Loucy (cell line): ENCODE results near the gene CD14.

Source experiments
- EZH2phosphoT487 ChIP-seq: fragments of 200-600 bp; IDR thresholded peaks from 2 replicates; pipeline ENCODE4 v1.6.1; 2018; ENCODE audit warnings: antibody characterized with exemption, mild to moderate bottlenecking, moderate library complexity, borderline replicate concordance
- TF ChIP-seq, protein P1 (sequence below): fragments of 200-600 bp; sonication (generic); conservative IDR thresholded peaks from 2 replicates; pipeline ENCODE4 v1.5.1; 2014; ENCODE audit warnings: mild to moderate bottlenecking, antibody characterized with exemption, low read length

DNA sequence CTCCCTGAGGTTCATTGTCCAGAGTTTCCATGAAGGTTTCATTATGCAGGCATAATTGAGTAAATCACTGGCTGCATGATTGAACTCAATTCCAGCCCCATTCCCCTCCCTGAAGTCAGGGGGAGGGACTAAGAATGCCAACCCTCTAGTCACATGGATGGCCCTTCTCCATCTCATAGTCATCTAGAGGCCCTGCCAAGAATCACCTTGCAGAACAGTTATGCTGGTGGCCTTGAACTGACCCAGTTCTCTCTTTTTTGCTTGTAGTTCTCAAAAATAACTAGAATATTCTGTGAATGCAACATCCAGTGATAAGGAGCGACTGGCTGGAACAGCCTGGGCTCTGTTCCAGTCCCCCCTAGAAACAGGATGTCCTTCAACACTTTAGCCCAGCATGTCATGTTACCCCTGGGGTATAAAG lies 36.6 kb downstream of the CD14 start:
- TF ChIP-seq, protein P1, sequence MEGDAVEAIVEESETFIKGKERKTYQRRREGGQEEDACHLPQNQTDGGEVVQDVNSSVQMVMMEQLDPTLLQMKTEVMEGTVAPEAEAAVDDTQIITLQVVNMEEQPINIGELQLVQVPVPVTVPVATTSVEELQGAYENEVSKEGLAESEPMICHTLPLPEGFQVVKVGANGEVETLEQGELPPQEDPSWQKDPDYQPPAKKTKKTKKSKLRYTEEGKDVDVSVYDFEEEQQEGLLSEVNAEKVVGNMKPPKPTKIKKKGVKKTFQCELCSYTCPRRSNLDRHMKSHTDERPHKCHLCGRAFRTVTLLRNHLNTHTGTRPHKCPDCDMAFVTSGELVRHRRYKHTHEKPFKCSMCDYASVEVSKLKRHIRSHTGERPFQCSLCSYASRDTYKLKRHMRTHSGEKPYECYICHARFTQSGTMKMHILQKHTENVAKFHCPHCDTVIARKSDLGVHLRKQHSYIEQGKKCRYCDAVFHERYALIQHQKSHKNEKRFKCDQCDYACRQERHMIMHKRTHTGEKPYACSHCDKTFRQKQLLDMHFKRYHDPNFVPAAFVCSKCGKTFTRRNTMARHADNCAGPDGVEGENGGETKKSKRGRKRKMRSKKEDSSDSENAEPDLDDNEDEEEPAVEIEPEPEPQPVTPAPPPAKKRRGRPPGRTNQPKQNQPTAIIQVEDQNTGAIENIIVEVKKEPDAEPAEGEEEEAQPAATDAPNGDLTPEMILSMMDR: no peak
- TF ChIP-seq EZH2phosphoT487: no peak
